ENCODE results near the gene EPS8. TPM values are rescaled to one million over a fixed set of nuclear protein-coding genes. Genes with fewer than 3 reads are reported as not detected.

EPS8 gene
- total and polyA plus RNA-seq, 2 donors (not counting 1 experiment from before 2014, with no cell fraction given) = 0.76 to 0.96 TPM

GRCh38 chr12:15591811-15592210, 197.4 kb downstream of the EPS8 start:
- Mint-ChIP-seq H3K9me3 (ENCODE audit: insufficient read depth) (no peaks in the 10 kb centered on the region), H3K27me3 (no peaks in the 10 kb centered on the region), H3K27ac (no peak overlapping the region), H3K4me1 (peaks cover 9% of the 10 kb centered on the region), H3K4me3 (no peak overlapping the region)
- Histone ChIP-seq H3K36me3 (replicated peaks in 1 of 2; ENCODE audit: control extremely low read depth in 1 of 2, control insufficient read depth in 1 of 2, extremely low read depth in 1 of 2, insufficient read depth in 2 of 2, low read length in 1 of 2) (peaks cover 8 to 41% of the 10 kb centered on the region in 2 experiments), H3K4me3 (ENCODE audit: control extremely low read depth in 1 of 5, extremely low read depth in 1 of 5, insufficient read depth in 1 of 5, low read depth in 2 of 5, low read length in 4 of 5) (no peak overlapping the region), H3K9ac (ENCODE audit: low read length) (no peak overlapping the region), H3K4me2 (replicated peaks; ENCODE audit: low read depth, low read length, poor library complexity, severe bottlenecking) (no peak overlapping the region), H3K27me3 (replicated peaks in 1 of 4; ENCODE audit: control extremely low read depth in 1 of 4, control insufficient read depth in 3 of 4, insufficient read depth in 4 of 4, low read length in 3 of 4) (no peaks in the 10 kb centered on the region), H3K27ac (ENCODE audit: low read length in 2 of 2) (no peak overlapping the region), H2AFZ (ENCODE audit: insufficient read depth, low read depth, low read length, poor library complexity, severe bottlenecking) (no peak overlapping the region), H3K9me3 (ENCODE audit: control extremely low read depth in 1 of 3, control insufficient read depth in 2 of 3, insufficient read depth in 1 of 3, low read length in 2 of 3) (no peaks in the 10 kb centered on the region), H3K4me1 (ENCODE audit: control insufficient read depth in 2 of 2, insufficient read depth in 2 of 2, low read length in 2 of 2) (peaks cover 6 to 8% of the 10 kb centered on the region in 2 donors), H4K20me1 (ENCODE audit: control insufficient read depth, insufficient read depth, low read length, poor library complexity, severe bottlenecking) (no peaks in the 10 kb centered on the region), H3K79me2 (ENCODE audit: control insufficient read depth, insufficient read depth, low read length) (no peaks in the 10 kb centered on the region)
- ChIA-PET POLR2A (no interaction called here), CTCF (interaction anchor here (0.6 to 4.5 kb wide), 7 partner anchors 20 to 438 kb away, joined by 3 to 85 read pairs (median 4); no protein-coding TSS in a partner anchor)
- TF ChIP-seq EZH2 (IDR thresholded peaks at IDR 0.05; ENCODE audit: borderline replicate concordance, insufficient read depth, low read depth, low read length, poor library complexity, severe bottlenecking) (no peak), CTCF (IDR thresholded peaks at IDR 0.05) (no peak)
- 86% methylated on average over 1 of the region's 5 CpGs for WGBS (ENCODE audit: insufficient coverage)
- intact Hi-C loops (cut with micrococcal nuclease) = no loop called here
- DNase-seq = no peak
- ATAC-seq (ENCODE audit: low read depth) = no peak

- peak; percentile 91 for ATAC-seq (ENCODE audit: low read depth)
- Histone ChIP-seq H3K9me3 (ENCODE audit: control extremely low read depth in 1 of 3, control insufficient read depth in 2 of 3, insufficient read depth in 1 of 3, low read length in 2 of 3) (no peaks in the 10 kb centered on the region), H3K4me2 (replicated peaks; ENCODE audit: low read depth, low read length, poor library complexity, severe bottlenecking) (peak overlapping the region; percentile 56), H3K9ac (ENCODE audit: low read length) (peak overlapping the region; percentile 26), H3K4me1 (ENCODE audit: control insufficient read depth in 2 of 2, insufficient read depth in 2 of 2, low read length in 2 of 2) (peaks cover 6 to 8% of the 10 kb centered on the region in 2 donors), H3K4me3 (ENCODE audit: control extremely low read depth in 1 of 5, extremely low read depth in 1 of 5, insufficient read depth in 1 of 5, low read depth in 2 of 5, low read length in 4 of 5) (peak overlapping the region in 1 of 5 experiments; percentile 20), H3K27me3 (replicated peaks in 1 of 4; ENCODE audit: control extremely low read depth in 1 of 4, control insufficient read depth in 3 of 4, insufficient read depth in 4 of 4, low read length in 3 of 4) (no peaks in the 10 kb centered on the region), H3K79me2 (ENCODE audit: control insufficient read depth, insufficient read depth, low read length) (no peaks in the 10 kb centered on the region), H2AFZ (ENCODE audit: insufficient read depth, low read depth, low read length, poor library complexity, severe bottlenecking) (peak overlapping the region; percentile 80), H3K36me3 (replicated peaks in 1 of 2; ENCODE audit: control extremely low read depth in 1 of 2, control insufficient read depth in 1 of 2, extremely low read depth in 1 of 2, insufficient read depth in 2 of 2, low read length in 1 of 2) (peaks cover 8 to 47% of the 10 kb centered on the region in 2 experiments), H4K20me1 (ENCODE audit: control insufficient read depth, insufficient read depth, low read length, poor library complexity, severe bottlenecking) (no peaks in the 10 kb centered on the region), H3K27ac (ENCODE audit: low read length in 2 of 2) (no peak overlapping the region)
- WGBS (ENCODE audit: insufficient coverage) = 29% methylated on average over 7 of the region's 16 CpGs
- ChIA-PET CTCF (interaction anchor here (0.7 to 4.5 kb wide), 26 partner anchors 11 to 320 kb away, joined by 3 to 85 read pairs (median 4); no protein-coding TSS in a partner anchor), POLR2A (interaction anchor here (0.5 kb wide), 1 partner anchor 51 kb away, joined by 4 read pairs; no protein-coding TSS in a partner anchor)
- peaks cover 9% of the 10 kb centered on the region for H3K4me1 Mint-ChIP-seq
- H3K27ac Mint-ChIP-seq = peak overlapping the region; percentile 64
- peak overlapping the region; percentile 81 for H3K4me3 Mint-ChIP-seq
- intact Hi-C loops (cut with micrococcal nuclease) = loop anchor here (1.0 kb wide), 3 partner anchors 199 to 309 kb away; partner anchors contain the start of gene EPS8
- H3K9me3 Mint-ChIP-seq (ENCODE audit: insufficient read depth) = no peaks in the 10 kb centered on the region
- TF ChIP-seq CTCF (IDR thresholded peaks at IDR 0.05) (peak; percentile 91), EZH2 (IDR thresholded peaks at IDR 0.05; ENCODE audit: borderline replicate concordance, insufficient read depth, low read depth, low read length, poor library complexity, severe bottlenecking) (no peak)
- DNase-seq = peak; percentile 79
- H3K27me3 Mint-ChIP-seq = no peaks in the 10 kb centered on the region
Measured at GRCh38 chr12:15590180-15590826, 198.9 kb downstream of the EPS8 start.
